OCI-LY3 (cell line): ENCODE measurements around the gene SENP1.

Experiments
- H2AFZ ChIP-seq: fragments of 200-600, 300-600 bp; shearing (Covaris generic); 2 replicates; pipeline ENCODE4 v1.6.0; 2014; ENCODE audit warnings: antibody characterized with exemption, low read depth, low read length
- H3K27ac ChIP-seq: fragments of 200-600, 300-600 bp; sonication (generic); 2 replicates; pipeline ENCODE4 v1.5.1; 2014; ENCODE audit warnings: mild to moderate bottlenecking, low read length, moderate library complexity, mixed read lengths
- H3K27me3 ChIP-seq: fragments of 200-600, 300-600 bp; sonication (generic); 2 replicates; pipeline ENCODE4 v1.6.1; 2014; ENCODE audit warnings: low read depth, low read length, mixed read lengths
- H3K36me3 ChIP-seq: fragments of 200-600, 300-600 bp; sonication (generic); replicated peaks from 2 replicates; pipeline ENCODE3; 2014; ENCODE audit warnings: low read depth, low read length, mixed read lengths
- H3K4me1 ChIP-seq: fragments of 300-600, 200-600 bp; sonication (generic); 2 replicates; pipeline ENCODE4 v1.6.1; 2014; ENCODE audit warnings: low read length, mixed read lengths
- H3K4me2 ChIP-seq: fragments of 200-600, 300-600 bp; sonication (generic); 2 replicates; pipeline ENCODE4 v1.6.1; 2014; ENCODE audit warnings: low read length, mixed read lengths
- H3K4me3 ChIP-seq: fragments of 300-600, 200-600 bp; sonication (generic); 2 replicates; pipeline ENCODE4 v1.5.1; 2014; ENCODE audit warnings: antibody characterized with exemption, mild to moderate bottlenecking, low read length, moderate library complexity
- H3K79me2 ChIP-seq: fragments of 300-600, 200-600 bp; shearing (Covaris generic); 2 replicates; pipeline ENCODE4 v1.6.1; 2014; ENCODE audit warnings: mild to moderate bottlenecking, low read length, mixed read lengths
- H3K9ac ChIP-seq: fragments of 300-600, 200-600 bp; shearing (Covaris generic); 2 replicates; pipeline ENCODE4 v1.6.0; 2014; ENCODE audit warnings: mild to moderate bottlenecking, low read length, moderate library complexity
- H3K9me3 ChIP-seq: fragments of 200-600, 300-600 bp; shearing (Covaris generic); 2 replicates; pipeline ENCODE4 v1.6.1; 2014; ENCODE audit warnings: low read length, mixed read lengths; ENCODE audit not compliant: insufficient read depth
- H4K20me1 ChIP-seq: fragments of 200-600, 300-600 bp; sonication (generic); 2 replicates; pipeline ENCODE4 v1.6.1; 2016; ENCODE audit warnings: low read length, mixed read lengths; ENCODE audit not compliant: insufficient read depth
- CTCF ChIP-seq: fragments of 200-600, 300-600 bp; sonication (generic); IDR thresholded peaks from 2 replicates; pipeline ENCODE4 v1.5.1; 2014; ENCODE audit warnings: antibody characterized with exemption, low read length, low read depth
- EZH2phosphoT487 ChIP-seq: fragments of 200-600 bp; shearing (Covaris generic); IDR thresholded peaks from 2 replicates; pipeline ENCODE4 v1.6.1; 2018; ENCODE audit warnings: antibody characterized with exemption, mixed run types, low read depth

Gene SENP1

GRCh38 chr12:48003226-48004052 lies 102.4 kb downstream of the SENP1 start:
- Histone ChIP-seq H3K4me1 (no peaks in the 10 kb centered on the region), H3K9ac (no peak overlapping the region), H3K9me3 (no peaks in the 10 kb centered on the region), H3K27me3 (peaks cover 29% of the 10 kb centered on the region), H4K20me1 (no peaks in the 10 kb centered on the region), H3K36me3 (no peaks in the 10 kb centered on the region), H3K4me2 (no peak overlapping the region), H3K79me2 (no peaks in the 10 kb centered on the region), H2AFZ (no peak overlapping the region), H3K27ac (no peak overlapping the region), H3K4me3 (no peak overlapping the region)
- TF ChIP-seq CTCF (no peak), EZH2phosphoT487 (no peak)

- no peak overlapping the region for H3K4me3 ChIP-seq
- H3K4me1 ChIP-seq: no peaks in the 10 kb centered on the region
- H3K4me2 ChIP-seq: no peak overlapping the region
- no peaks in the 10 kb centered on the region for H4K20me1 ChIP-seq
- H3K79me2 ChIP-seq: no peaks in the 10 kb centered on the region
- H2AFZ ChIP-seq: no peak overlapping the region
- no peak for TF ChIP-seq EZH2phosphoT487
- no peak for TF ChIP-seq CTCF
- peaks cover 32% of the 10 kb centered on the region for H3K27me3 ChIP-seq
- H3K27ac ChIP-seq: no peak overlapping the region
- H3K36me3 ChIP-seq: no peaks in the 10 kb centered on the region
- no peaks in the 10 kb centered on the region for H3K9me3 ChIP-seq
- H3K9ac ChIP-seq: no peak overlapping the region
These were observed 103.1 kb downstream of the SENP1 start for GRCh38 chr12:48002773-48003218.

DNA sequence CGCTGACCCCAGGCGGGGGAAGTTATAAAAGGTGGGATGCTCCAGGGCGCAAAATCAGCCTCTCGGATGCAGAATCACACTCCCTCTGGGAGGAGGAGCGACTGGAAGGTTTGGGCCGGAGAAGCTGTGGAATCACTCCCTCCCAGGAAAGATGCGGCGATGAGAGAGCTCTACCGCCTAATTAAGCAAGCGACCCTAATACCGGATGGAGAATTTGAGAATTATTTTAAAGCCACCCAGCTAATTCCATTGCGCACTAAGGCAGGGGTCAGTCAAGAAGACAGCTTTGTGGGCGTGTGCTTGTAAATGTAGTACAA lies 103.5 kb downstream of the SENP1 start:
- no peak overlapping the region for H2AFZ ChIP-seq
- H3K9me3 ChIP-seq: no peaks in the 10 kb centered on the region
- no peak overlapping the region for H3K4me2 ChIP-seq

More for the DNA sequence above, 103.5 kb downstream of the SENP1 start:
- Histone ChIP-seq H3K9ac (no peak overlapping the region), H3K27me3 (peaks cover 37% of the 10 kb centered on the region), H3K36me3 (no peaks in the 10 kb centered on the region), H3K4me1 (no peaks in the 10 kb centered on the region), H3K27ac (no peak overlapping the region), H3K4me3 (no peak overlapping the region), H4K20me1 (no peaks in the 10 kb centered on the region), H3K79me2 (no peaks in the 10 kb centered on the region)
- TF ChIP-seq EZH2phosphoT487 (no peak), CTCF (no peak)
